Neural cell (in vitro differentiated cells): ENCODE results near the gene SLC44A2.

Experiments
- CTCF ChIP-seq: fragments of 450-650 bp; IDR thresholded peaks from 2 replicates; pipeline ENCODE4 v1.5.1; 2014; ENCODE audit warnings: antibody characterized with exemption, mild to moderate bottlenecking, moderate library complexity; ENCODE audit not compliant: poor library complexity, severe bottlenecking
- EZH2 ChIP-seq: fragments of 200-600, 300-800 bp; shearing (Covaris generic), sonication (generic); IDR thresholded peaks from 2 replicates; pipeline ENCODE4 v1.6.1; 2014; ENCODE audit warnings: antibody characterized with exemption, low read length, borderline replicate concordance, mild to moderate bottlenecking; ENCODE audit not compliant: insufficient read depth, poor library complexity, severe bottlenecking
- POLR2AphosphoS5 ChIP-seq: IDR thresholded peaks from 2 replicates; pipeline ENCODE4 v1.6.1; 2012
- REST ChIP-seq: IDR thresholded peaks from 2 replicates; pipeline ENCODE4 v1.6.1; 2012; ENCODE audit warnings: borderline replicate concordance

GRCh38 chr19:10637894-10638293 is 12.5 kb downstream of the SLC44A2 start:
- TF ChIP-seq CTCF = no peak
- no peak for TF ChIP-seq EZH2
- no peak for TF ChIP-seq POLR2AphosphoS5
- no peak for TF ChIP-seq REST
